HTR-8/SVneo (cell line): ENCODE data around the gene PRSS57.
"Not testable (repeated sequence)": the region's sequence is repeated elsewhere in the genome, so short reads cannot be mapped to it uniquely, and the experiment has no call there.

Experiments used
- DNase-seq: peaks from one replicate; pipeline ENCODE4 v3.0.0; 2011; ENCODE audit warnings: low spot score, mixed read lengths; ENCODE audit not compliant: insufficient read length
- FAIRE-seq: peaks from 2 replicates; lab custom pipeline; 2011; peaks lifted over from hg19 to GRCh38; lab: Jason Lieb, UNC

Gene PRSS57

GRCh38 chr19:676339-677105 lies 18.7 kb downstream of the PRSS57 start, which contains the start of gene FSTL3:
TSS of gene FSTL3 (plus strand) at chr19:676392. CDS start at chr19:676424, 32 bp downstream.
- DNase-seq = no peak
- FAIRE-seq = peak; percentile 26

- FAIRE-seq (no peak), DNase-seq (no peak)
Observed at GRCh38 chr19:676007-676338, 19.3 kb downstream of the PRSS57 start.

- FAIRE-seq = no peak
- no peak for DNase-seq
Observed at GRCh38 chr19:674282-675151, 20.7 kb downstream of the PRSS57 start.

- FAIRE-seq (no peak), DNase-seq (no peak)
Observed at GRCh38 chr19:670609-671075, 24.6 kb downstream of the PRSS57 start.

GRCh38 chr19:668675-669434 lies 26.4 kb downstream of the PRSS57 start:
- not testable (repeated sequence) for DNase-seq

GRCh38 chr19:666985-667573 lies 28.2 kb downstream of the PRSS57 start:
- FAIRE-seq, DNase-seq: not testable (repeated sequence)

More at GRCh38 chr19:668675-669434, 26.4 kb downstream of the PRSS57 start:
- FAIRE-seq = not testable (repeated sequence)

GRCh38 chr19:664913-665443 lies 30.3 kb downstream of the PRSS57 start:
- no peak for FAIRE-seq
- DNase-seq = peak; percentile 85

GRCh38 chr19:663682-664117 lies 31.6 kb downstream of the PRSS57 start:
- DNase-seq = no peak
- no peak for FAIRE-seq

GRCh38 chr19:662962-663681 lies 32.1 kb downstream of the PRSS57 start, which contains the start of gene RNF126:
TSS of gene RNF126 (minus strand) at chr19:663214. CDS start at chr19:663121, 93 bp downstream.
- DNase-seq (peak; percentile 74), FAIRE-seq (peak; percentile 81)

GRCh38 chr19:662207-662961 lies 32.9 kb downstream of the PRSS57 start:
- peak; percentile 32 for DNase-seq
- no peak for FAIRE-seq

- no peak for DNase-seq
- FAIRE-seq = no peak
Observed at GRCh38 chr19:661427-662196, 33.6 kb downstream of the PRSS57 start.

GRCh38 chr19:660793-661426 lies 34.3 kb downstream of the PRSS57 start:
- FAIRE-seq = no peak
- no peak for DNase-seq

- FAIRE-seq (no peak), DNase-seq (no peak)
Observed at GRCh38 chr19:658916-659839, 36.1 kb downstream of the PRSS57 start.

GRCh38 chr19:658059-658839 lies 37.0 kb downstream of the PRSS57 start:
- DNase-seq = no peak
- FAIRE-seq = no peak

GRCh38 chr19:657611-658010 lies 37.6 kb downstream of the PRSS57 start:
- DNase-seq = no peak
- no peak for FAIRE-seq
